Progenitor cell of endocrine pancreas (in vitro differentiated cells): ENCODE measurements around the gene SYVN1. TPM values are rescaled to one million over a fixed set of nuclear protein-coding genes. Genes with fewer than 3 reads are reported as not detected.

Experiments used
- DNase-seq: peaks from one replicate; pipeline ENCODE4 v3.0.0; 2021; ENCODE audit warnings: low spot score; ENCODE audit not compliant: unreplicated experiment
- H3K27ac Mint-ChIP-seq: 2 replicates; pipeline ENCODE4 v1.8.0; 2021; ENCODE audit warnings: mild to moderate bottlenecking, moderate library complexity, mixed read lengths
- H3K27me3 Mint-ChIP-seq: 2 replicates; pipeline ENCODE4 v1.8.0; 2021; ENCODE audit warnings: mixed read lengths
- H3K36me3 Mint-ChIP-seq: 2 replicates; pipeline ENCODE4 v1.8.0; 2022; ENCODE audit warnings: mixed read lengths; ENCODE audit not compliant: insufficient read depth
- H3K4me1 Mint-ChIP-seq: 2 replicates; pipeline ENCODE4 v1.8.0; 2021; ENCODE audit warnings: low read depth, mixed read lengths
- H3K4me3 Mint-ChIP-seq: 2 replicates; pipeline ENCODE4 v1.8.0; 2021; ENCODE audit warnings: low read depth, mild to moderate bottlenecking, moderate library complexity, mixed read lengths
- H3K9me3 Mint-ChIP-seq: 2 replicates; pipeline ENCODE4 v1.8.0; 2021; ENCODE audit warnings: low read depth, mixed read lengths
- total RNA-seq: library from RNA; stranded (reverse); gene quantifications from 2 replicates; pipeline ENCODE4 v1.2.1, GENCODE V29; 2021
- TF ChIP-seq, protein P1 (sequence below): fragments of 200-600 bp; sonication (generic); IDR thresholded peaks from one replicate; pipeline ENCODE4 v1.5.0; 2021; ENCODE audit warnings: antibody characterized with exemption, mild to moderate bottlenecking; ENCODE audit not compliant: unreplicated experiment

SYVN1 gene
- total RNA-seq, 1 donor from 2014 or later = 48.4 TPM

DNA sequence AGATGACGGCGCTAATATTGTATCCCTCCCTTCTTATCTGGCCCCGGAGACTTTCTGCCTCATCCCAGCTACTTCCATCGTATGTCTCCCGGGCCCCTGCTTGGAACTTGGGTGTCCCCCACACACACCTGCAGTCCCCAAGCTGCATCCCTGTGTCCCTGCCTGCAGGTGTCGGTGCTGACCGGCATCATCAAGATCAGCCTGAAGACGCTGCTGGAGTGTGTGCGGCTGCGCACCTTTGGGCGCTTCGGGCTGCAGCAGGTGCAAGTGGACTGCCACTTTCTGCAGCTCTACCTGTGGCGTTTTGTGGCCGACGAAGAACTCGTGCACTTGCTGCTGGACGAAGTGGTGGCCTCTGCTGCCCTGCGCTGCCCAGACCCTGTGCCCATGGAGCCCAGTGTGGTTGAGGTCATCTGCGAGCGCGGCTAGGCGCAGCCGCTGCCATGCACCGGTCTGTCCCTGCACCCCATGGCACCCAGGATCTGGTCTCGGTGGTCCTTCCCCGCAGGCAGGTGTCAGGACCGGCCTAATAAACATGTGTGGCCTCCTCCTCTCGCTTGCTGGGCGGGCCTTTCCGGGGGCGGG is 23.1 kb downstream of the SYVN1 start:
- Mint-ChIP-seq H3K4me1 (peaks cover 9% of the 10 kb centered on the region), H3K27ac (peak overlapping the region; percentile 95), H3K36me3 (peaks cover 1% of the 10 kb centered on the region), H3K27me3 (no peaks in the 10 kb centered on the region), H3K4me3 (peak overlapping the region; percentile 95), H3K9me3 (no peaks in the 10 kb centered on the region)
- TF ChIP-seq, protein P1, sequence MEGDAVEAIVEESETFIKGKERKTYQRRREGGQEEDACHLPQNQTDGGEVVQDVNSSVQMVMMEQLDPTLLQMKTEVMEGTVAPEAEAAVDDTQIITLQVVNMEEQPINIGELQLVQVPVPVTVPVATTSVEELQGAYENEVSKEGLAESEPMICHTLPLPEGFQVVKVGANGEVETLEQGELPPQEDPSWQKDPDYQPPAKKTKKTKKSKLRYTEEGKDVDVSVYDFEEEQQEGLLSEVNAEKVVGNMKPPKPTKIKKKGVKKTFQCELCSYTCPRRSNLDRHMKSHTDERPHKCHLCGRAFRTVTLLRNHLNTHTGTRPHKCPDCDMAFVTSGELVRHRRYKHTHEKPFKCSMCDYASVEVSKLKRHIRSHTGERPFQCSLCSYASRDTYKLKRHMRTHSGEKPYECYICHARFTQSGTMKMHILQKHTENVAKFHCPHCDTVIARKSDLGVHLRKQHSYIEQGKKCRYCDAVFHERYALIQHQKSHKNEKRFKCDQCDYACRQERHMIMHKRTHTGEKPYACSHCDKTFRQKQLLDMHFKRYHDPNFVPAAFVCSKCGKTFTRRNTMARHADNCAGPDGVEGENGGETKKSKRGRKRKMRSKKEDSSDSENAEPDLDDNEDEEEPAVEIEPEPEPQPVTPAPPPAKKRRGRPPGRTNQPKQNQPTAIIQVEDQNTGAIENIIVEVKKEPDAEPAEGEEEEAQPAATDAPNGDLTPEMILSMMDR = no peak
- DNase-seq = no peak

DNA sequence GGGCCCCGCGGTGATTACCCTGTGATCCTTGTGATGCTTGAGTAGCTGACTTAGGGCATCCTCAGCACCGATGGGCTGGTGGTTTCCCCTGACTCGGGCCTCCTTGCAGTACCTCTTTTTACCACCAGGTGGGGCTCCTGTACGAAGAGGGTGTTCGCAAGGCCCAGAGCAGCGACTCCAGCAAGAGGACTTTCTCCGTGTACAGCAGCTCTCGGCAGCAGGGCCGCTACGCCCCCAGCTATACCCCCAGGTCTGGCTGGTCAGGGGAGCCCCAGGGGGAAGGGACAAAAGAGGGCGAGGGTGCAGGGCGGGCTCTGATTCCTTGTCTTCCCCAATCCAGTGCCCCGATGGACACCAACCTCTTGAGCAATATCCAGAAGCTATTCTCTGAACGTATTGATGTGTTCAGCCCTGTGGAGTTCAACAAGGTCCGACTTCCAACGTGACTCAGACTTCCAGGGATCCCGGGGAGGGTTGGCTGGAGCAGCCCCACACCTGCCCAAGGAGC is 23.9 kb downstream of the SYVN1 start:
- Mint-ChIP-seq H3K27me3 (no peaks in the 10 kb centered on the region), H3K9me3 (no peaks in the 10 kb centered on the region), H3K4me1 (peaks cover 9% of the 10 kb centered on the region), H3K36me3 (peaks cover 1% of the 10 kb centered on the region), H3K4me3 (no peak overlapping the region), H3K27ac (no peak overlapping the region)
- TF ChIP-seq, protein P1 = peak; percentile 89
- peak; percentile 92 for DNase-seq

DNA sequence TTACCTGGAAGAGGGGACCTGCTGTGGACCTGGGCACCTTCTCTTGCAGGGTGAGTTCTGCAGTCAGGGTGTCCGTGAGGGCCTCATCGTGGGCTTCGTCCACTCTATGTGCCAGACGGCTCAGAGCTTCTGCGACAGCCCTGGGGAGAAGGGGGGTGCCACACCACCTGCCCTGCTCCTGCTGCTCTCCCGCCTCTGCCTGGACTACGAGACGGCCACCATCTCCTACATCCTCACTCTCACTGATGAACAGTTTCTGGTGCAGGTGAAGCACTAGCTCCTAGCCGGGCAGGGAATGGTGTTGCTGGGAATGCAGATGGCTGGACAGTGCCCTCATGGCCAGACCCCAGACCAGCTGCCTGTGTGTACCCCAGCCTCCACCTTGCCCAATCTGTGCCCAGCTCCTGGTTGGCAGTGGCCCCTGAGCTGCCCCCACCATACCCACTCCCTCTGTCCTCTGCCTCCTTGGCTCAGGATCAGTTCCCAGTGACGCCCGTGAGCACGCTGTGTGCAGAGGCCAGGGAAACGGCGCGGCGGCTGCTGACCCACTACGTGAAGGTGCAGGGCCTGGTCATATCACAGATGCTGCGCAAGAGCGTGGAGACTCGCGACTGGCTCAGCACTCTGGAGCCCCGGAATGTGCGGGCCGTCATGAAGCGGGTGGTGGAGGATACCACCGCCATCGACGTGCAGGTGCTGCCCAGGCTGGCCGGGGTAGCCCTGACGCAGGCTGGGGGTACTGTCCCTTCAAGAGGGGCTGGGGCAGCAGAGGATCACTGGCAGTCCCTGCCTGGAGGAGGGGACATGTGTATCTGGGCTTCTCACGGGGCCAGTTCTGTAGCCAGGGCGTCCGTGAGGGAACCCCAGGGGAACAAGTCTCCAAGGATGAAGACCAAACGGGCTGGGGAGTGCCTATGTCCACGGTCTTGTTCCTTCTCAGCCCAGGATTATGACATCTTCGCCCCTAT is 24.8 kb downstream of the SYVN1 start:
- Mint-ChIP-seq H3K36me3 (peaks cover 2% of the 10 kb centered on the region), H3K4me3 (no peak overlapping the region), H3K4me1 (peaks cover 9% of the 10 kb centered on the region), H3K9me3 (no peaks in the 10 kb centered on the region), H3K27ac (no peak overlapping the region), H3K27me3 (no peaks in the 10 kb centered on the region)
- TF ChIP-seq, protein P1 = no peak
- no peak for DNase-seq

DNA sequence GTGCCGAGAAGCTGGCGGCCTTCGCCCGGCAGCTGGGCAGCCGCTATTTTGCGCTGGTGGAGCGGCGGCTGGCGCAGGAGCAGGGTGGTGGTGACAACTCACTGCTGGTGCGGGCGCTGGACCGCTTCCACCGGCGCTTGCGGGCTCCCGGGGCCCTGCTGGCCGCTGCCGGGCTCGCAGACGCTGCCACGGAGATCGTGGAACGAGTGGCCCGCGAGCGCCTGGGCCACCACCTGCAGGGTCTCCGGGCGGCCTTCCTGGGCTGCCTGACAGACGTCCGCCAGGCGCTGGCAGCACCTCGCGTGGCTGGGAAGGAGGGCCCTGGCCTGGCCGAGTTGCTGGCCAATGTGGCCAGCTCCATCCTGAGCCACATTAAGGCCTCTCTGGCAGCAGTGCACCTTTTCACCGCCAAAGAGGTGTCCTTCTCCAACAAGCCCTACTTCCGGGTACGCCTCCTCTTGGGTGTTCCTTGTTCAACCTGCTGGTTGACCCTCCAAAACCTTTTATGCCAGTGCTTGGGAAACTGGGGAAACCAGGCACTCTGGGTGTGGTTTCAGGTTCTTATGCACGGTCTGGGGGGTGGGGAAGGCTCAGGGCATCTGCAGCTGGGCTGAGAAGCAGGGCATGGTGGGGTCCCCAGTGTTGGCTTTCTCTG is 25.7 kb downstream of the SYVN1 start:
- no peaks in the 10 kb centered on the region for H3K9me3 Mint-ChIP-seq
- no peak for DNase-seq
- H3K27ac Mint-ChIP-seq = no peak overlapping the region
- H3K4me3 Mint-ChIP-seq = no peak overlapping the region
- H3K36me3 Mint-ChIP-seq = peaks cover 2% of the 10 kb centered on the region
- TF ChIP-seq, protein P1 = no peak
- H3K27me3 Mint-ChIP-seq = no peaks in the 10 kb centered on the region
- peaks cover 8% of the 10 kb centered on the region for H3K4me1 Mint-ChIP-seq

DNA sequence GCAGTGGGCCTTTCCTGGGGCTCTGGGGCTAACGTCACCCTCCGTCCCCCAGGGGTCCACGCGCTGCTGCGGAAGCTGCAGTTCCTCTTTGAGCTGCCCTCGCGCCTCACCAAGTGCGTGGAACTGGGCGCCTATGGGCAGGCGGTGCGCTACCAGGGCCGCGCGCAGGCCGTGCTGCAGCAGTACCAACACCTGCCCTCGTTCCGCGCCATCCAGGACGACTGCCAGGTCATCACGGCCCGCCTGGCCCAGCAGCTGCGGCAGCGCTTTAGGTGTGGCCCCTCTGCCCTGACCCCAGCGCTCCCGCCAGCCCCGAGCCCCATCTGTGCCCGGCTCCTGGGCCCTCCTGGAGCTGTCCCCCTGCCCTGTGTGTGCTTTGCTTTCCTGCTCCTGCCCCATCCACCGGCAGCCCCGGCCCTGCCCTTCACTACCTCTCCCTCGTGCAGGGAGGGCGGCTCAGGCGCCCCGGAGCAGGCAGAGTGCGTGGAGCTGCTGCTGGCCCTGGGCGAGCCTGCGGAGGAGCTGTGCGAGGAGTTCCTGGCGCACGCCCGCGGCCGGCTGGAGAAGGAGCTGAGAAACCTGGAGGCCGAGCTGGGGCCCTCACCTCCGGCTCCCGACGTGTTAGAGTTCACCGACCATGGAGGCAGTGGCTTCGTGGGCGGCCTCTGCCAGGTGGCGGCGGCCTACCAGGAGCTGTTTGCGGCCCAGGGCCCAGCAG is 26.4 kb downstream of the SYVN1 start:
- H3K36me3 Mint-ChIP-seq = peaks cover 2% of the 10 kb centered on the region
- no peaks in the 10 kb centered on the region for H3K9me3 Mint-ChIP-seq
- peaks cover 2% of the 10 kb centered on the region for H3K4me1 Mint-ChIP-seq
- no peak overlapping the region for H3K27ac Mint-ChIP-seq
- TF ChIP-seq, protein P1 = no peak
- no peak for DNase-seq
- H3K4me3 Mint-ChIP-seq = no peak overlapping the region
- no peaks in the 10 kb centered on the region for H3K27me3 Mint-ChIP-seq
